Epithelial cell of proximal tubule (primary cell): ENCODE results near the gene CRYL1. TPM values are rescaled to one million over a fixed set of nuclear protein-coding genes. Genes with fewer than 3 reads are reported as not detected.

ENCODE experiments used
- DNase-seq: peaks from one replicate; pipeline ENCODE4 v3.0.0-alpha.2; 2011; ENCODE audit warnings: low read depth
- H3K4me3 ChIP-seq: 2 replicates; pipeline ENCODE4 v1.5.1; 2011; ENCODE audit warnings: low read depth, mild to moderate bottlenecking, low read length
- total RNA-seq: library from RNA; depleted of rRNA; stranded (reverse); fragments of >200 nt; gene quantifications from 2 replicates; pipeline ENCODE4 v1.2.3, GENCODE V29; 2015
- TF ChIP-seq, protein P1 (sequence below): conservative IDR thresholded peaks from 2 replicates; pipeline ENCODE4 v1.5.1; 2012; ENCODE audit warnings: low read depth, mild to moderate bottlenecking, low read length

The CRYL1 gene
- total RNA-seq, 1 donor from 2014 or later, result 41.3 TPM

GRCh38 chr13:20566898-20567874, 41.5 kb upstream of the CRYL1 start, which contains the start of gene IFT88:
IFT88 (plus strand) TSS chr13:20567157; CDS start chr13:20574386, 7,229 bp downstream.
- no peak for DNase-seq
- peak within 1 kb of the TSS; percentile 73 for H3K4me3 ChIP-seq
- TF ChIP-seq, protein P1, sequence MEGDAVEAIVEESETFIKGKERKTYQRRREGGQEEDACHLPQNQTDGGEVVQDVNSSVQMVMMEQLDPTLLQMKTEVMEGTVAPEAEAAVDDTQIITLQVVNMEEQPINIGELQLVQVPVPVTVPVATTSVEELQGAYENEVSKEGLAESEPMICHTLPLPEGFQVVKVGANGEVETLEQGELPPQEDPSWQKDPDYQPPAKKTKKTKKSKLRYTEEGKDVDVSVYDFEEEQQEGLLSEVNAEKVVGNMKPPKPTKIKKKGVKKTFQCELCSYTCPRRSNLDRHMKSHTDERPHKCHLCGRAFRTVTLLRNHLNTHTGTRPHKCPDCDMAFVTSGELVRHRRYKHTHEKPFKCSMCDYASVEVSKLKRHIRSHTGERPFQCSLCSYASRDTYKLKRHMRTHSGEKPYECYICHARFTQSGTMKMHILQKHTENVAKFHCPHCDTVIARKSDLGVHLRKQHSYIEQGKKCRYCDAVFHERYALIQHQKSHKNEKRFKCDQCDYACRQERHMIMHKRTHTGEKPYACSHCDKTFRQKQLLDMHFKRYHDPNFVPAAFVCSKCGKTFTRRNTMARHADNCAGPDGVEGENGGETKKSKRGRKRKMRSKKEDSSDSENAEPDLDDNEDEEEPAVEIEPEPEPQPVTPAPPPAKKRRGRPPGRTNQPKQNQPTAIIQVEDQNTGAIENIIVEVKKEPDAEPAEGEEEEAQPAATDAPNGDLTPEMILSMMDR, result no peak

DNA sequence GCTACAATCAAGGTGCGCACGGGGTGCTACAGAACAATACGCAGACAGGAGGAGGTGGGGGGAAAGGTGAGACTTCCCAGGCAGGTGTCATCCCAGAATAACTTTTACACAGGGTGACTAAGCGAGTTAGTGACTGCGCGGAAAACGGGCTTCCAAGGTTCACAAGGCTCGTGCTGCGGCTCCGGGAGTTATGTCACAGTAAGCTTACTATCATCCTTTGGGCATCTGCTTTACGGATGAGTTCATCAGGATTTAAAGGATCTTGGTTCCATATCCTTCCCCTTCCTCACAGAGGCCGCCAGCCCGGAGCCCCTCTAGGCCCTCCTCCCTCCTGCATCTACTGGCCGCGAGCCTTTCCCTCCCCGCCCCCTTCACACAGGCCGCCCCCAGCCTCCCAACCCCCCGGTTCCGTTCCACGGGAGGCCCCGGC, 40.8 kb upstream of the CRYL1 start:
- peak; percentile 74 for DNase-seq
- TF ChIP-seq, protein P1, result no peak
- H3K4me3 ChIP-seq, result peak overlapping the region; percentile 73

DNA sequence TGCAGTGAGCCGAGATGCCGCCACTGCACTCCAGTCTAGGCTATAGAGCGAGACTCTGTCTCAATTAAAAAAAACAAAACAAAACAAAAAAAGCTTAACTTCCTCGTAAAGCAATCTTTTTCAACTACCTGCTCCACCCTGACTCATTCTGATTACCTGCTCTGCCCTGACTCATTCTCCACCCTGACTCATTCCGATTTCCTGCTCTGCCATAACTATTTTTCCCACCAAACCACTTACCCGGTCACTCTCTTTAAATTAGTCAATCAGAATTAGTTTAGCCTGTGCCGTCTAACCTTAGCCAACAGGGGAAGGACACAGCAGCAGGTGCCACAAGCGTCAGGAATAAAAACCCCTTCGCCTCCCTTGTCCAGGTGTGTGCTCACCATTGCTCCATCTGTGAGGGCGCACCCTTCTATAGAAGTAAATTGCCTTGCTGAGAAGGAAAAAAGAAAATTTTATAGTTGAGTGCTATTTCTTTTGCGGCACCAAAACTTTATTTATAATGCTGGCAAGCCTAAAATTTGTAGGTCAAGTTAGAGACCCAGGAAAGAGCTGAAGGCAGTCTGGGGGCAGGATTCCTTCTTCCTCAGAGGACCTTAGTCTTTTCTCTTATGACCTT, 39.6 kb upstream of the CRYL1 start:
- TF ChIP-seq, protein P1, result no peak
- H3K4me3 ChIP-seq, result no peak overlapping the region
- DNase-seq, result no peak

DNA sequence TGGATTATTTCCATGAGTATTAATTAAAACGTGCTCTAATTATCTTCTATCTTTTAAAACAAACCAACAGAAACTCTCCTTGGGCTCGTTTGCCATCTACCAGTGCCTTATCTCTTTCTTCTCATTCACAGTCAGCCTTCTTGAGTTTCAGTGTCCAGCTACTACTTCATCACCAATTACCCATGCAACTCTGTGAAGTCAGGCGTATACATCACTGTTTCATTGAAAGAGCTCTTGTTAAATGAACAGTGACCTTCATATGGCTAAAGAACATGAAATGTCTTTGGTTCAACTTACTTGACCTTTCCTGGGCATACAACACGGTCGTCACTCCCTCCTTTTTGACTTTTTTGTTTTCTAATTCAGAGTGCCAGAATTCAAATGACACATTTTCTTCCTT, 36.1 kb upstream of the CRYL1 start:
- TF ChIP-seq, protein P1, result no peak
- H3K4me3 ChIP-seq, result no peak overlapping the region
- no peak for DNase-seq

- no peak overlapping the region for H3K4me3 ChIP-seq
- no peak for DNase-seq
- TF ChIP-seq, protein P1, result no peak
Observed at GRCh38 chr13:20559659-20560356, 34.2 kb upstream of the CRYL1 start.

- TF ChIP-seq, protein P1, result no peak
- H3K4me3 ChIP-seq, result no peak overlapping the region
- DNase-seq, result no peak
Observed at GRCh38 chr13:20558982-20559381, 33.3 kb upstream of the CRYL1 start.
